GM21390 (cell line): ENCODE data around the gene HSD17B3.
"Not testable (repeated sequence)": the region's sequence is repeated elsewhere in the genome, so short reads cannot be mapped to it uniquely, and the experiment has no call there.

Source experiments
- ATAC-seq: cut with Tn5 transposase; IDR thresholded peaks from one replicate; pipeline ENCODE4 v1.9.1; 2021; ENCODE audit not compliant: unreplicated experiment

The HSD17B3 gene

DNA sequence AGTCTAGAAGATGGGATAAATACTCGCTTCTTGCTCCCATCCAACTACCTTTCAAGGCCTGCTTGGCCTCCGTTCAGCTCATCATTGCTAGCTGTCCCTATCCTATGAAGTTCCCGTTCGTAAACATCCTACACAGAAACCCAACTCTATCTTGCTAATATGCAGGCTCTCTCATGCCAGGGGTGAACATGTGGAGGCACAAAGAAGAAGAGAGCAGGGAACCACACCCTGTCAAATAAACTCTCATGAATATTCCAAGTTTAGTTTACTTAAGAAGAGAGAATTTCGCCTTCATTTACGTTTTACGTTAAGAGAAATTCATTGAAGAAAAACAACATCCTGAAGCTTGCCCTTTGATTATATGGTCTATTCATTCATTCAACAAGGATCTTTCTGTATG is 7.9 kb upstream of the HSD17B3 start:
- ATAC-seq, result no peak

DNA sequence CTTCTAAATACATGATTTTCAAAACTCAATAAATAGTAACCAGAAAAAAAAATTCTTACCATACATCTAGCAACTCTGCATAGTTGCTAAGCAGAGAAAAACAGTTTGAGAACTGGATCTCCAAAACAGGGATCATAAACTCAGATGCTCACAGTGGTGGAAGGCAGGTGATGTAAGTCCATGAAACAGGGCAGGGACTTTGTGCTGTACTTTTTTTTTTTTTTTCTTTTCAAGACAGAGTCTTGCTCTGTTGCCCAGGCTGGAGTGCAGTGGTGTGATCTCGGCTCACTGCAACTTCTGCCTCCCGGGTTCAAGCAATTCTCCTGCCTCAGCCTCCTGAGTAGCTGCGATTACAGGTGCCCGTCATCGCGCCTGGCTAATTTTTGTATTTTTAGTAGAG is 5.0 kb upstream of the HSD17B3 start:
- ATAC-seq, result not testable (repeated sequence)

GRCh38 chr9:96305171-96305570 is 3.2 kb upstream of the HSD17B3 start:
- ATAC-seq, result no peak

DNA sequence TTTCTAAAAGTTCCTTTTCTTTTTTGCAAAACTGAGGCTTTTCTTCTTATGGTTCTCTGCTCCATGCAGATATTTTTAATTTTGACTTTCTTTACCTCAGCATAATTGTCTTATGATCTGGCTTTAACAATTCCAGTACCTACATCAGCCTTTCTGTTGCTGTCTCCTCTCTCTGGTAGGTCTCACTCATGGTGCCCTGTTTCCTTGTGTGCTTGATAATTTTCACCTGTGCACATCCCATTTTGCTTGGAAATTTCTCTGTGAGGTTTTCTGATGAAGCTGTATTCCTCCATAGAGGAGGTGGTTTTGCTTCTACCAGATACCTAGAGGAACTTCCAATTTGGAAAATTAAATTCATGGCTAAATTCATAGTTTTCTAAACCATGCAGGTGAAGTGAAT is 2.3 kb upstream of the HSD17B3 start:
- no peak for ATAC-seq

DNA sequence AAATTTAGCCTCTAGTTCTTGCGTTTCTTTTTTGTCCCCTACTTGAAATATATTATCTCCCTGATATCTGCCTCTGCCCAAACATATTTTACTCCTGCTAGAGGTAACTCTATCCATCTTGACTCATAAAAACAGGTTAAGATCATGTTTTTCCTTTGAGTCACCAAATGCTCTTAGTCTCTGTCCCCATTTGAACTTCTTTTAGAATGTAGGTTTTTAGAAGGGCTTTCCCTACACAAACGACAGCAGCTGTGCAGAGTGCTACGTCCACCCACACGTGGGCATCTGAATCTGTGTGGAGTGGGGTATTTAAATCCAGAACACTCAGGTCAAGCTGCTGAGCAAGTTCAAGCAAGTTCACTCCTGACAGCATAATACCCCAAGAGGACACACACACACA is 2.2 kb downstream of the HSD17B3 start:
- no peak for ATAC-seq

DNA sequence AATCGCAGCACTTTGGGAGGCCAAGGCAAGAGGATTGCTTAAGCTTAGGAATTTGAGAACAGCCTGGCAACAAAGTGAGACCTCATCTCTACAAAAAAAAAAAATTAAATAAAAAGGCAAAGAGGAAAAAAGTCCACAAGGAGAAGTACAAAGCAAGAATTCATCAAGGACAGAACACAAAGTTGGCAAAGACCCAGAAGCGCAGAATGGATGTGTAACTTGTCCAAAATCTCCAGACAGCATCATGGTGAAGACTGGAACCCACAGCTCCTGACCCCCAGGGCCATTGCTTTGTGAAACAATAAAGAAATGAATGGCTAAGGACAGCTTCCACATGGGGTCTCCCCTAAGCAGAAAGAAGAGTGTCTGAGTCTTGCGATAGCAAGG is 7.8 kb downstream of the HSD17B3 start:
- no peak for ATAC-seq

DNA sequence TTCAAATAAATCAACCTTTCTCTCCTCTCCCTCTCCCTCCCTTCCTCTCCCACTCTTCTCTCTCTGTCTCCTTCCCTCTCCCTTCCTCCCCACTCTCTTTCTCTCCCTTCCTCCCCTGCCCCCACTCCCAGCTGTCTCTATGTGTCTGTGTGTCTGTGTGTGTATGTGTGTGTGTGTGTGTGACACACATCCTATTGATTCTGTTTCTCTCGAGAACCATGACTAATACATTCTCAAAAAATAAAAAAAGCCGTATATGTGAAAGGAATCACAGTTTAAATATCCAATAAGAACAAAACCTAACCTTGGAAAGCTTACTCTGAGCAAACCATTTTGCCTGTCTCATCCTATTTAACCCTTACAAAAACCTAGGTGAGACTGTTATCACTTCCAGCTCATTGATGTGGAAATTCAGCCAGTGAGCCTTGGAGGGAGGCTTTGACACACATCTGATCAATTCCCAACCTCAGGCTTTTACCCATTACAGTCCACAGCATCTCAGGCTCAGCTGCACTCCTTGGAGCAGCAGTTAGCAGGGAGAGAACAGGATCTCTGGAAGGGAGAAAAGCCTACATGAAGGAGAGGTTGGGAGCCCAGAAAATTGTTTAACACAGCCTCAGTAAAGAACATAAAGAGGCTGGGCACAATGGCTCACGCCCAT is 8.3 kb downstream of the HSD17B3 start:
- no peak for ATAC-seq

- ATAC-seq, result no peak
Measured at GRCh38 chr9:96289392-96289791, 12.6 kb downstream of the HSD17B3 start.

GRCh38 chr9:96281641-96282040 is 20.3 kb downstream of the HSD17B3 start:
- ATAC-seq, result no peak

DNA sequence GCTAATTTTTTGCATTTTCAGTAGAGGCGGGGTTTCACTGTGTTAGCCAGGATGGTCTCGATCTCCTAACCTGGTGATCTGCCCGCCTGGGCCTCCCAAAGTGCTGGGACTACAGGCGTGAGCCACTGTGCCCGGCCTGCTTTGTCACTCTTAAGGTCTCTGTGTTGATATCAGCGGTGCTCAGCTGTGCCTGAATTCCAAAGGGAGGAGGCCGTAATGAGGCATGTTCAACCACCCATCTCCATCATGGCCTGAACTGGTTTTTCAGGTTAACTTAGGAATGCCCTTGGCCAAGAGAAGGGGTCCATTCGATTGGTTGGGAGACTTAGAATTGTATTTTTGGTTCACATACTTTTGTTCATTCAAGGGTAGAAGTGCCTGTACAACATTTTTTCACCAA is 22.0 kb downstream of the HSD17B3 start:
- no peak for ATAC-seq

DNA sequence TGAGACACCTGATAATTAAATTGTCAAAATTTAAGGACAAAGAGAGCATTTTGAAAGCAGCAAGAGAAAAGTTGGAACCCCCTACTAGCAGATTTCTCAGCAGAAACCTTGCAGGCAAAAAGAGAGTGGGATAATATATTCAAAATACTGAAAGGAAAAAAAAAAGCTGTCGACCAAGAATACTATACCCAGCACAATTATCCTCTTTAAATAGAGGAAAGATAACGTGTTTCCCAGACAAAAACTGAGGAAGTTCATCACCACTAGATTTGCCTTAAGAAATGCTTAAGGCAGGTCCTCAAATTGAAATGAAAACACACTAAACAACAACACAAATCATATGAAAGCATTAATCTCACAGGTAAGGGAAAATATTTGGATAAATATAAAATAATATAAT is 27.0 kb downstream of the HSD17B3 start:
- ATAC-seq, result no peak

GRCh38 chr9:96270236-96270744 is 31.7 kb downstream of the HSD17B3 start:
- ATAC-seq, result no peak

GRCh38 chr9:96258967-96259366 is 43.0 kb downstream of the HSD17B3 start:
- no peak for ATAC-seq

DNA sequence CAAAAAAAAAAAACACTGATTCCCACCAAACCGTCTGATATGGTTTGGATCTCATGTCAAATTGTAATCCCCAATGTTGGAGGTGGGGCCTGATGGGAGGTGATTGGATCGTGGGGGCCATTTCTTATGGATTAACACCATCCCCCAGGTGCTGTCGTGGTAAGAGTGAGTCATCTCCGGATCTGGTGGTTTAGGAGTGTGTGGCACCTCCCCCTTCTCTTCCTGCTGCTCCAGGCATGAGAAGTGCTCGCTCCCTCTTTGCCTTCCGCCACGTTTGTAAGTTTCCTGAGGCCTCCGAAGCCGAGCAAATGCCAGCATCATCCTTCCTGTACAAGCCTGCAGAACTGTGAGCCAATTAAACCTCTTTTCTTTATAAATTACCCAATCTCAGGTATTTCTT is 45.2 kb downstream of the HSD17B3 start:
- ATAC-seq, result no peak

DNA sequence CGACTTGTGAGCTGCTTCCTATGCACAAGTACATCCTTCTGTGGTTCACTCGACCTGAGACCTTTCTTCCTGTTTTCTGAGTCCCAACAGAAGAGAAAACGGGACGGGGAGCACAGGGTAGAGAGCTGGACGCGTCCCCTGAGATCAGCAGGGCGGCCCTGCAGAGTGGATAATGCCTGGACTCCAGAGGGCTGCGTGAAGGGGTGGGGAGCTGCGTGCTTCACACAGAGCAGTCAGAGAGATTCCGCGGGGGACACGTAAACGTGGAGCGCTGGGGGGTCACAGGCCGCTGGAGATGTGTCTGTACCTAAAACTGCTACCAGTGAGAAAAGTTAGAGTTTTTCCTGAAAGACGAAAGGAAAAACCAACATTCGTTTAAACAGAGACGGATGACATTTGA is 46.3 kb downstream of the HSD17B3 start:
- ATAC-seq, result no peak

DNA sequence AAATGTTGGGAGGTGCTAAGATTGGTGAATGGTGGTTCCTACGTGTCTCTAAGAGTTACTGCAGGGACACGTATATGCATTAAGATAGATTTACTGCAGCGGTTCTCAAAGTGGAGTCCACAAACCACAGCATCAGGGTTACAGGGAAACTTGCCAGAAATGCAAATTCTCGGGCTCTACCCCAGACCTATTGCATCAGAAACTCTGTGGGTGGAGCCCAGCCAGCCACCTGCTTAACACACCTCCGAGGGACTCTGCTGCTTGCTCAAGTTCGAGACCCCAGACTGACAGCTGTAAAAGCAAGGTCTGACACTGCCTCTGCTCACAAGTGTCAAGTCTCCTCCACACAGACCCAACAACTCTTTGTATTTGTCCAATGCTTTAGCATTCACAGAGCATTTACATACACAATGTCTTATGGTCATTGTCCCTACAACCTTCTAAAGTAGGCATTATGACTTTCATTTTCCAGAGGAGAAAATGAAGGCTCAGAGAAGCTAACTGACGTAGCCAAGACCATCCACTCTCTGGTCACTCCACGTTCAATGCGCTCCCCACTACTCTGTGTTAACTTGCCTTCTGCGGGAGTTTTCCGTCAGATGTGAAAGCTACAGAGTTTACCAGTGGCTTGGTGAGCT is 48.8 kb downstream of the HSD17B3 start:
- ATAC-seq, result no peak

GRCh38 chr9:96251451-96251850 is 50.5 kb downstream of the HSD17B3 start:
- no peak for ATAC-seq

- no peak for ATAC-seq
Measured at GRCh38 chr9:96249746-96250145, 52.2 kb downstream of the HSD17B3 start.

DNA sequence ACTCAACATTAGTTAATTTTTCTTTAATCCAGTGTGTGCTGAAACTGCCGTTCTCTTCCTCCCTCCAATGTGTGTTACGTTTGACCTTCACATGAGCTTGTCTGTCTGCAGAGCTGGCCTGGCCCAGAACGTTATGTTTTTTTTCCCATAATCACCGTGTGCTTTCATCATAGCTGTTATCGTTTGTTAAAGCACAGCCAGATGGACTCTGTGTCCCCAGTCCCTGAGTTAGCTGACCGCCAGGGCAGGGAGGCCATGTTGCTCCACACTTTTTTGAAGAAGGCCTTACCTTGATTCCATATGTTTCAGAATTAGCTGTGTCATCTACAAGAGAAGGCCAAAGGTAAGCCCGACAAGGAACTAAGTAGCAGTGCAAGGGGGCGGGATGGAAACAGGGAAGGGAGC is 55.7 kb downstream of the HSD17B3 start:
- no peak for ATAC-seq

DNA sequence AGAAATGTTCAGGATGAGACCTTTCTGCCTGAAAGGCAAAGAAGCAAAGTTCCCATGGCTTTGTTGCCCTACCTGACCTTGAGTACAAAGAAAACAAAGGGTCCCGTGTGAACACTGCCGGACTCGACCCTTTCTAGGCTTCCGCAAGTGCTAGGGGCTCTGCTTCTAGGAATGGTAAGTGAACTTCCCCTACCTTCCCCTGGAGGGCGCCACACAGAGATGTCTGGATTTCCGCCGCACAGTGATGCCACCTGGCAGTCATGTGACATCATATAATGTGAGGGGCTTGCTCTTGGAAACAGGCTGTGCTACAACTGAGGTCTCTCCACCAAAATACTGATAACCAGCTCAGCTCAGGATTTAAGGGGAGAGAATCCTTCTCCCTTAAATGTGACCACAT is 56.6 kb downstream of the HSD17B3 start:
- no peak for ATAC-seq

DNA sequence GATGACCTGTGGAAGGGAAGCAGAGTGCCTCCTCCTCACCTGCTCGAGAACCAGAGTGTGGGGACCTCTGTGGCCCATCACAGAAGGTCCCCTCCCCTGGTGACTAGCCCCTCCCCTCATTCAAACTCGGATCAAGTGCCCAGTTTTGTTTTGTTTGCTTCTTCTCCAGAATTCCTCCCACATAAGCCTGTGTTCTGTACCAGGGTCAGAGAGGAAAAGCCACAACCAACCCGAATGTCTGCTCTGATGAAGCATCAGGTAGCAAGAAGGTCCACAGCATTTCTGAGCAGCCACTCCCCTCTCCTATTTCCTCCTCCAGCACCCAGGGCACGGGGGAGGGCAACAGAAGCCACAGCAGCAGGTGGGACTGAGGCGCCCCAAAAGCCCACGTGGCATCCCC is 58.2 kb downstream of the HSD17B3 start:
- no peak for ATAC-seq

- no peak for ATAC-seq
Measured at GRCh38 chr9:96242811-96243210, 59.2 kb downstream of the HSD17B3 start.

- ATAC-seq, result no peak
Measured at GRCh38 chr9:96241391-96241809, 60.6 kb downstream of the HSD17B3 start.
